NT2/D1 (cell line): ENCODE measurements around the gene GBA3.

Source experiments
- SUZ12 ChIP-seq: IDR thresholded peaks from 2 replicates; pipeline ENCODE4 v1.6.1; 2011; ENCODE audit not compliant: insufficient read length, insufficient read depth; ENCODE audit errors: extremely low read depth
- YY1 ChIP-seq: IDR thresholded peaks from 2 replicates; pipeline ENCODE4 v1.6.1; 2011; ENCODE audit not compliant: insufficient read length, insufficient read depth
- ZNF274 ChIP-seq: IDR thresholded peaks from 2 replicates; pipeline ENCODE4 v1.6.1; 2011; ENCODE audit warnings: mild to moderate bottlenecking, low read depth, low read length

DNA sequence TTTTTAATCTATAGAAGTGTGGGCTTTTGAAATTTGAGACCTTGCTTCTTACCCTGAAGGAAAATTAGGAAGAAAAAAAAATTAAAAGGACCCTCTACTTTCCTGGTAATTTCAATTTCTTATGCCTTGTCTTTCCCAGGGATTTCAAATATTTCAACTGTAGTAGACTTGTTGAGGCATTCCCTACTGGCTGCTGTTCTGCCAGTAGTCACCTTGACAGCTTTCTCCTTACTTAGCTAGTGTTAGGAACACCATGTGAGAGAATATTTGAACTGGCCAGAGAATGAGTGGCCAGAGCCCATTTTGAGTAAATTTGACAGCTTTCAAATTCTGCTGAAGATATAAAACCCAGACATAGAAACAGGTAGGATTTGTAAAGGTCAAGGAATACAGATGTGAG is 24.0 kb upstream of the GBA3 start:
- no peak for TF ChIP-seq YY1
- TF ChIP-seq ZNF274, result no peak
- TF ChIP-seq SUZ12, result no peak
